Inferior parietal cortex (tissue), 1 donor: Measurements from ENCODE around the gene BTBD6.

ENCODE experiments used
- DNase-seq: peaks from one replicate; pipeline ENCODE4 v3.0.0-alpha.2; 2016; ENCODE audit errors: extremely low spot score

Gene BTBD6

GRCh38 chr14:105229099-105229655, 19.2 kb upstream of the BTBD6 start:
- DNase-seq = no peak

- DNase-seq = no peak
Observed at GRCh38 chr14:105240811-105241576, 7.3 kb upstream of the BTBD6 start.

- DNase-seq = no peak
Observed at GRCh38 chr14:105241641-105242040, 6.7 kb upstream of the BTBD6 start.

DNA sequence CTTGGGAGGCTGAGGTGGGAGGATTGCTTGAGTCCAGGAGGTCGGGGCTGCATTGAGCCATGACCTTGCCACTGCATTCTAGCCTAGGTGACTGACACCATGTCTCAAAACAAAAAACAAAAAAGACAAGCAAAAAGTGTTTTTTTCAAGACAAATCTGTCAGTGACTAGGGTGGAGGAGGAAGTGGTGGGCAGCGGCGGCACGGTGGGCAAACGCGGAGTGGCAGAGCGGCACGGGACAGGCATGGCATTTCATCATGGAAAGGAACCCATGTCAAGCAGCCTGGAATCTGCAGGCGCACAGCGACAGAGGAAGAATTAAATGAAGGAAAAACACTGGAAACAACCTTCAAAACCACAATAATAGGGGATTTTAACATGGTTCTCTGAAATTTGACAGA, 4.0 kb upstream of the BTBD6 start:
- no peak for DNase-seq

DNA sequence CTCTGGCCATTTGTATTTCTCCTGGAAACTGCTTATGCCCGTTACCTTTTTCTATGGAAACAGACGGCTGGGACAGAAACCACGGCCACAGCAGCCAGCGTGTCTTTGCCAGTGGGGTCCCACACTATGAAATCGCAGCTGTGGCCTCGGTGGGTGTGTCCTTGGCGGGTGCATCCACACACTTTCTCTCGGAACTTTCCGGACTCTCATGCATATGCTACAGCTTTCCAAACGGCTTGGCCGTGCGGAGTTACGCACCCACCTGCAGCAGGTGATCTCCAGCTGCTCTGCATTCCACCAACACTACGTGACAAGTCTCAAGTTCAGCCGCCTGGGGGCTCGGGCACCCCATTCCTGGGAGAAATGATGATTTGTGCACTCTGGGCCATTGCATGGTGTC, 1.3 kb upstream of the BTBD6 start:
- DNase-seq = no peak

- no peak for DNase-seq
Observed at GRCh38 chr14:105247715-105248367, 492 bp upstream of the BTBD6 start.

DNA sequence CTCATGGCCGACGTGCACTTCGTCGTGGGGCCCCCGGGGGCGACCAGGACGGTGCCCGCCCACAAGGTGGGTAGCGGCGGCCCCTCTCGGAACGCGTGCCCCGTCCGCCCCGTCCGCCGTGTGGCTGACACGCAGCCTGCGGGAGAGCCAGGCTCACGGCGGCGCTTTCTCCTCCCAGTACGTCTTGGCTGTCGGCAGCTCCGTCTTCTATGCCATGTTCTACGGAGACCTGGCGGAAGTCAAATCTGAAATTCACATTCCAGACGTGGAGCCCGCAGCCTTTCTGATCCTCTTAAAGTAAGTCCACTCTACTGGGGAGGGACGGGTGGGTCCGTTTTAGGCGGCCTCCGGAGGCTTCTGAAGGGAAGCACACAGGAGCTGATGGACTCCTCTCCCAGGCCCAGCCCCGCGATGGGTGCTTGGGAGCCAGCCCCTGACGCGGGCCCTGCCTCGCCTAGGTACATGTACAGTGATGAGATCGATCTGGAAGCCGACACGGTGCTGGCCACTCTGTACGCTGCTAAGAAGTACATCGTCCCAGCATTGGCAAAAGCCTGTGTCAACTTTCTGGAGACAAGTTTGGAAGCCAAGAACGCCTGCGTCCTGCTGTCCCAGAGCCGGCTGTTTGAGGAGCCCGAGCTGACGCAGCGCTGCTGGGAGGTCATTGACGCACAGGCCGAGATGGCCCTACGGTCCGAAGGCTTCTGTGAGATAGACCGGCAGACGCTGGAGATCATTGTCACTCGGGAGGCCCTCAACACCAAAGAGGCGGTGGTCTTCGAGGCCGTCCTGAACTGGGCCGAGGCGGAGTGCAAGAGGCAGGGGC, 1.1 kb downstream of the BTBD6 start:
- DNase-seq = no peak

- no peak for DNase-seq
Observed at GRCh38 chr14:105250008-105250366, 1.7 kb downstream of the BTBD6 start.

DNA sequence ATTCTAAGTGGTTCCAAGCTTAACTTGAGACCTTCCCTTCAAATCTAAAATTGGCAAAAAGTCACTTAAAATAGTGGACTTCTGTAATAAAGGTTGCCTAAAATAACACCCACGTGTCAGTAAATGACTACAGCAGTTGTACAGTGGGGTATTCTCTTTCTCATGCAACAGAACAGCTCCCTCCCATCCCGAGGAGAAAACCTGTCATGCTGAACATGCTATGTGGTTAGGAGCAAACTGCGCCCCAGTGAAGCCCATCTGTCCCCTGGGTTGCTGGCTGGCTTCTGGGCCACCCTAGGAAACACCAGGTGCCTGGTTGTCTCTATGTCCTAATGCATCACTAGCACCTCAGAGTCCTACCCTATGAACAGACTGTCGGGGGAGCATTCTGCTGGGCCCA, 2.7 kb downstream of the BTBD6 start:
- no peak for DNase-seq

- DNase-seq = no peak
Observed at GRCh38 chr14:105251920-105252319, 3.6 kb downstream of the BTBD6 start.

DNA sequence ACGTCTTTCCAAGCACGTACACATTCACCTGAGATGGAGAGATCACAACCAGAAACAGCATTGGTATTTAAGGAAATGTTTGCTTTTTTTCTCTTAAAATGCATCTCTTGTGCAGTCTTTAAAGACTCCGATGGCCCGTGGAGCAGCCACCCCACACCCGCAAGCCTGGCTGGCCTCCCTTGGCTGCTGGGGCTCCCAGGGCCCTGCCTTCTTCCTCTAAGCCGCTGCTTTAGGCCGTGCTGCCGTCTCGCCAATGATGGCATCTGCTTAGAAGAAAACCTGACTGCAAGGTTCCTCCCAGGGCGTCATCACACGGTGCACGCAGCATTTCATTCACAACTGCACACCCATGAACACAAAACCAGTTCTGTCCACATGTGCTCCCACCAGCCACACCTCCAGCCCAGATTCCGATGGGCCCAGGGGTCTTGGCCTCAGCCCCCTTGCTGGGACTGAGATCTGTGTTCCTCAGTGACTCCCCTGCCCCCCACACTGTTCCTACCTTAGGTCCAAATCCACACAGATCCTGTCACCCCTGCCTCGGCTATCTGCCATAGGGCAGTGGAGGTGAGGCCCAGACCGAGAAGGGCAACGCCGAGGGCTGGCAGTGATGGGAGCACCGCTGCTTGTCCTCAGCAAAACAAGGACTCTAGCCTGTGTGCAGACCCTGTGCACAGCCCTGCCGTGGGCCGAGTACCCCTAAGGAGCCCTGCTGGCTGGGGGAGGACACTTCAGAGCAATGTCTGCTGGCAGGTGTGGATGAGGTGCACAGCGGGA, 4.4 kb downstream of the BTBD6 start:
- no peak for DNase-seq

DNA sequence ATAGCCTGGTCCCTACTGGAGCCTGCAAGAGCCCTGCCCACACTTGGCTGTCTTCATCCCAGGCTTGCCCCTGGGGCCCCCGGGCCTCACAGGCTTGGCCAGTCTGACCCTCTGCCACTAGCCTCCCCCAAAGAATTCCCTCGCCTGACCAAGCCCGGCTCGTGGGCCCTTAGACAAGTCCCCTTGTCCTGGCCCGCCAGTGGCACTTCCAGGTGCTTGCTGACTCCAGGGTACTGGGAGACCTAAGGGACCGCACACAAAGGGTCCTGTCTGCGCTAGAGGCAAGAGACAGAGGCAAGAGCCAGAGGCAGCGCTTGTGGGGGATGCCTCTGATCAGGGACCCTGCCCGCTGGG, 5.0 kb downstream of the BTBD6 start:
- no peak for DNase-seq

DNA sequence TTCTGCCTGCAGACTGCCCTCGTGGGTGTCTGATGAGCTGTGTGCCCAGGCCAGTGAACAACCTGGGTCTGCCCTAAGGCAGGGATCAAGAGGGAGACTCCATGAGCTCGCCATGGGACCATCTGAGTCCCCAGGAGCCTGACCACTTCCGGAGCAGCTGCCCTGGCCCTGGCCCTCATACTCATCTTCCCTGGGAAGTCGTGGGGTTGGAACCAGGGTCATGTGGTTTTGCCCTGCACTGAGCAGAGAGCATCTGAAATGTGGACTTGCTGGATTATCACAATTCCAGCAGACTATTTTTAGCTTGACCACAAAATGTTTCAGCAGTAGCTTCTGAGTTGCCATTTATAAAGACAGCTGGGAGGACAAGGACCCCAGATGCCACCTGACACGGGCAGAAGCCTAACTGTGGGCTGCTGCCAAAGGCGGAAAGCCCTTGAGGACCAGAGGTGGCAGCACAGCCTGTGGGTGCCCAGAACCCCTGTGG, 6.7 kb downstream of the BTBD6 start:
- no peak for DNase-seq

- DNase-seq = no peak
Observed at GRCh38 chr14:105256292-105256960, 8.1 kb downstream of the BTBD6 start.

DNA sequence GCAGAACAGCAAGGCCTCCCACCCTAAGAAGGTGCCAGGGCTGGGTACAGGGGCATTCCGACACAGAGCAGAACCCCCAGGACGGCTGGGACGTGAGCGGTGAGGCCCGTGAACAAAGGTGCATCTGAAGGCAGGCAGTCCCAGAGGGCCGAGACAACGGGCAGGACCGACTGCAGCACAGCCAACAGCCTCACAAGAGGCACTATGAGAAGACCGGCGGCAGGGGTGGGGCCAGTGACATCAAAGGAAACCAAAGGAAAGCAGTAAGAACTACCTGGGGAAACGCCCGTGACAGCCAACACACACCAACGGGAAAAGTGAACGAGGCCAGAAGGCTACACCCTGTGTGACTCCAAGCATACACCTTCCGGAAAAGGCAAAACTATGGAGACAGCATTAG, 9.1 kb downstream of the BTBD6 start:
- DNase-seq = no peak

GRCh38 chr14:105258846-105259245, 10.5 kb downstream of the BTBD6 start:
- no peak for DNase-seq

DNA sequence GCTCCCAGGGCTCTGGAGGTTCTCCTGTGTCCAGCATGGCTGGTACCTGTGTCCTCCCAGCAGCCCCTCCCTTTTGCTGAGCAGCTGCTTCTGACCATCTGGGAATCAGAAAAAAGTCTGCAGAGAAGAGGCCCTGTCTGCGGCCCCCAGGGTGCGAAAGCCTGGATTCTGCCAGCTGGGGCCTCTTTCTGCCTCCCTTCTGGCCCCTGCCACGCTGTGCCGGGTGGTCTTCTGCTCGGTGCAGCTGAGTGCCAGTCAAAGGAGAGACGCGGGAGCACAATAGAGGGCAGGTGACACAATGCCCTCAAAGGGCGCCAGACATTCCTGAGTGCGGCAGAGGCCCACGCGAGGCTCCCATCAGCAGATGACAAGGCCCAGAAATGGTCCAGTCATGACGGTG, 12.6 kb downstream of the BTBD6 start:
- no peak for DNase-seq

- DNase-seq = no peak
Observed at GRCh38 chr14:105261781-105262180, 13.4 kb downstream of the BTBD6 start.

GRCh38 chr14:105267820-105268548, 19.7 kb downstream of the BTBD6 start:
- DNase-seq = no peak

GRCh38 chr14:105268736-105269354, 20.5 kb downstream of the BTBD6 start:
- no peak for DNase-seq
